A673 (cell line): ENCODE results near the gene FOXJ3.

Experiments used
- CTCF ChIP-seq: fragments of 300-800, 200-600 bp; sonication (generic); conservative IDR thresholded peaks from 2 replicates; pipeline ENCODE4 v1.5.1; 2017; ENCODE audit warnings: low read depth, mild to moderate bottlenecking, antibody characterized with exemption, low read length, moderate library complexity, mixed read lengths
- EZH2 ChIP-seq: fragments of 200-600 bp; sonication (generic); IDR thresholded peaks from 2 replicates; pipeline ENCODE4 v1.6.1; 2017; ENCODE audit warnings: borderline replicate concordance, low read depth, mild to moderate bottlenecking, mixed read lengths, antibody characterized with exemption, low read length; ENCODE audit not compliant: poor library complexity, severe bottlenecking

- no peak for TF ChIP-seq CTCF
- no peak for TF ChIP-seq EZH2
Observed at GRCh38 chr1:42358791-42359190, 23.8 kb upstream of the FOXJ3 start.
